Psoas muscle (tissue), 8 donors: ENCODE results near the gene ACACA. TPM values are rescaled to one million over a fixed set of nuclear protein-coding genes. Genes with fewer than 3 reads are reported as not detected.

Source experiments
- ATAC-seq, 4 donors: fragments of 200-7000 bp; cut with Tn5 transposase; one replicate each; pipeline ENCODE4 v1.9.1; 2020; ENCODE audit warnings: moderate library complexity in 3 of 4, mild to moderate bottlenecking in 2 of 4
- DNase-seq, 2 donors: peaks; one replicate each; pipeline ENCODE4 v3.0.0-alpha.2; 2020
- H3K27ac ChIP-seq: fragments of 200-600 bp; one replicate; pipeline ENCODE4 v1.8.0; 2022
- H3K27me3 ChIP-seq, 3 donors: fragments of 200-600 bp in 1 of 3; one replicate each; pipeline versions ENCODE4 v1.6.1 to v1.8.0; 2013 to 2022; ENCODE audit warnings: low read length in 2 of 3, mild to moderate bottlenecking in 2 of 3, moderate library complexity in 1 of 3; ENCODE audit not compliant: insufficient read depth in 3 of 3
- H3K36me3 ChIP-seq, 2 donors: fragments of 200-600 bp in 1 of 2; one replicate each; pipeline versions ENCODE4 v1.6.1 to v1.8.0; 2013 to 2022; ENCODE audit warnings: low read depth in 1 of 2, mild to moderate bottlenecking in 1 of 2, moderate library complexity in 1 of 2; ENCODE audit not compliant: insufficient read depth in 1 of 2
- H3K4me1 ChIP-seq: fragments of 200-600 bp; one replicate; pipeline ENCODE4 v1.8.0; 2022
- H3K4me3 ChIP-seq: fragments of 200-600 bp; one replicate; pipeline ENCODE4 v1.8.0; 2022; ENCODE audit warnings: mild to moderate bottlenecking
- H3K9me3 ChIP-seq: fragments of 200-600 bp; one replicate; pipeline ENCODE4 v1.8.0; 2022
- WGBS, 3 donors: extraction: QIAGEN DNeasy Blood & Tissue Kit; methylation state at CpG; one replicate each; pipeline versions ENCODE4 v1.1.6 to v1.1.7; 2013; 5-methylcytosine and 5-hydroxymethylcytosine counted together
- intact Hi-C, 2 donors: fragments of 100-400 bp; cut with DNase I; formaldehyde crosslinking; loops; one replicate each; pipeline versions ENCODE4 v1.11.0 to v1.14.2; 2022
- polyA plus RNA-seq, 3 donors: library from polyadenylated mRNA; stranded (reverse); fragments of 200-250 nt; gene quantifications; one replicate each; pipeline ENCODE4 v1.2.3, GENCODE V29; 2013
- total RNA-seq, 4 donors: library from RNA; stranded (reverse); fragmentation: NEBNext Ultra II Directional in 2 of 4; extraction: Animal tissue kit (Norgen Biotek cat#: 25700) in 2 of 4; gene quantifications; one replicate each; pipeline versions ENCODE4 v1.2.1 to v1.2.4, GENCODE V29; 2021 to 2023
- TF ChIP-seq, protein P1 (sequence below): fragments of 200-600 bp; IDR thresholded peaks from one replicate; pipeline ENCODE4 v1.8.0; 2022; ENCODE audit warnings: antibody characterized with exemption
- donor health status: healthy with polysubstance abuse.
- donor health status: DM: no; HTN: no; CAD: no; lungs with moderate emphysema.
- donor health status: Bipolar disorder and iron deficiency.
- donor health status: healthy.
- donor health status: DM: yes; HTN: yes; CAD: no.
- donor health status: DM: no; HTN: no; CAD: no.
- donor health status: DM: no; HTN: no; CAD: no.
- donor health status: DM: yes; HTN: yes; CAD: no.

ACACA gene
- total and polyA plus RNA-seq, 7 donors, result 7.2 to 42.6 (median 21.5) TPM

DNA sequence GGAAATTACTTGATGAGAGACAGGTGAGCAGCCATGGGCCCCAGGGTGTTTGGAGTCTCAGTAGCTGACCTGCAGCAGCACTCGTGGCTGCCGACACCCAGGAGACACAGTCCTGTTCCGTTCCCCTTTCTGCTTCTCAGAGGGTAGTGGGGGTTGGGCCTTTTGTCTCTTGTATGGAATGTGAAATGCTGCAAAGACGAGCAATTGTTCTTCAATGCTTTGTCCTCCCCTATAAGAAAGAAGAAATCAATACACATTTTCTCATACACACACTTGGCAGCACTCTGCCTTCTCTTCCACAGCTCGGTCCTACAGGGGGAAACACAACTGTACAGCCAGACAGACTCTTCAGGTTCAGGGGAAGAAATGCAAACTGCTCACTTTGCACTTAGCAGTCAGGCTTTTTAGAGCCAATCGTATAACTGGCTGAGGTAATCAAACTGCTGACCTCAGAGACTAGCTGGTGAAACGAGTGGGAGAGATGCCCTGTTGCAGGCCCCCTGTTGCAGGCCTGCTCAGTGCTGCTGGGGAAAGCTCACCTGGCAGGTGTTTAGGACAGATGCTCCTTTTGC, 361.2 kb downstream of the ACACA start:
- H3K27ac ChIP-seq, result no peak overlapping the region
- intact Hi-C loops, result loop anchor here in 1 of 2 donors (5.0 to 10.0 kb wide), 2 partner anchors 91 to 413 kb away; no protein-coding TSS in a partner anchor
- no peak for ATAC-seq
- no peaks in the 10 kb centered on the region for H3K4me1 ChIP-seq
- WGBS, 3 donors, result 73 to 81% (median 77%) methylated on average over 7 of the region's 7 CpGs
- TF ChIP-seq, protein P1, sequence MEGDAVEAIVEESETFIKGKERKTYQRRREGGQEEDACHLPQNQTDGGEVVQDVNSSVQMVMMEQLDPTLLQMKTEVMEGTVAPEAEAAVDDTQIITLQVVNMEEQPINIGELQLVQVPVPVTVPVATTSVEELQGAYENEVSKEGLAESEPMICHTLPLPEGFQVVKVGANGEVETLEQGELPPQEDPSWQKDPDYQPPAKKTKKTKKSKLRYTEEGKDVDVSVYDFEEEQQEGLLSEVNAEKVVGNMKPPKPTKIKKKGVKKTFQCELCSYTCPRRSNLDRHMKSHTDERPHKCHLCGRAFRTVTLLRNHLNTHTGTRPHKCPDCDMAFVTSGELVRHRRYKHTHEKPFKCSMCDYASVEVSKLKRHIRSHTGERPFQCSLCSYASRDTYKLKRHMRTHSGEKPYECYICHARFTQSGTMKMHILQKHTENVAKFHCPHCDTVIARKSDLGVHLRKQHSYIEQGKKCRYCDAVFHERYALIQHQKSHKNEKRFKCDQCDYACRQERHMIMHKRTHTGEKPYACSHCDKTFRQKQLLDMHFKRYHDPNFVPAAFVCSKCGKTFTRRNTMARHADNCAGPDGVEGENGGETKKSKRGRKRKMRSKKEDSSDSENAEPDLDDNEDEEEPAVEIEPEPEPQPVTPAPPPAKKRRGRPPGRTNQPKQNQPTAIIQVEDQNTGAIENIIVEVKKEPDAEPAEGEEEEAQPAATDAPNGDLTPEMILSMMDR, result no peak
- peaks cover 0 to 10% of the 10 kb centered on the region in 2 donors for H3K36me3 ChIP-seq
- no peak overlapping the region for H3K4me3 ChIP-seq
- no peaks in the 10 kb centered on the region for H3K9me3 ChIP-seq
- DNase-seq, result no peak
- H3K27me3 ChIP-seq, result no peaks in the 10 kb centered on the region

DNA sequence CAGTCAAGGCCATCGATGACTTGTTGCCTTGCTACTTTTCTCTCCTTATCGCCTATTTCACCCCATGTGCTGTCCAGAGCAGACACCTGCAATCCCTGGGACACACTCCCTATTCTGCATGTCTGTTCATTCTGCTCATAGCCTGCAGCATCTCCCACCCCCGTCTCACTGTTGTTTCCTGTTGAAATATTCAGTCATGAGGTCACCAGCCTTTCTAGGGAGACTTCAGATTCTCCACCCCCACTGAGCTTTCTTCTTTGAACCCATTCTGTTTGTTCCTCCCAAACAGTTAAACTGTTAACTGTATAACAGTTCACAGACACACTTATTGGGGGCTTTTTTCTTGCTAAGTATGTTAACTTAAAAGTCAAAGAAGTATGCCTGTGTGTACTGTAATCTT, 363.4 kb downstream of the ACACA start:
- TF ChIP-seq, protein P1, result no peak
- no peak overlapping the region for H3K27ac ChIP-seq
- 92 to 95% (median 93%) methylated on average over 3 of the region's 3 CpGs for WGBS, 3 donors
- ATAC-seq, result no peak
- no peak overlapping the region for H3K4me3 ChIP-seq
- no peak for DNase-seq
- H3K36me3 ChIP-seq, result peaks cover 0 to 6% of the 10 kb centered on the region in 2 donors
- H3K4me1 ChIP-seq, result no peaks in the 10 kb centered on the region
- no peaks in the 10 kb centered on the region for H3K9me3 ChIP-seq
- H3K27me3 ChIP-seq, result no peaks in the 10 kb centered on the region
- intact Hi-C loops, result loop anchor here in 1 of 2 donors (10.0 kb wide), 1 partner anchor 88 kb away; no protein-coding TSS in a partner anchor

DNA sequence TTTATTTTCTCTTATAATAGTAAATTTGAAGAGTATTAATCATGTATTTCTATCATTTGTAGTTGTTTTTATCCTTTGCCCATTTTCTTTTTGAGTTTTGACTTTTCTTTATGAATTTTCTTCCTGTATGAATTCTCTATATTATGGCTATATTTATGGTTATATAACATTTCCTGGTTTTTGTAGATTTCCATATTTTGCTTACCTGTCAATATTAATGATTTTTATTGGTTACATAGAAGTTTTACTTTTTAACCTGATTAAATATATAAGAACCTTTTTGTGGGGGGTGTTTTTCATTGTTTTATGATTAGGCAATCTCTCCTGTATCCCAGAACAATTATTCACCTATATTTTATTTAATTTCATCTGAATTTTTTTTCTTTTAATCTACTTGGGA, 364.7 kb downstream of the ACACA start:
- no peak overlapping the region for H3K4me3 ChIP-seq
- ATAC-seq (no peak), DNase-seq (no peak)
- no peak overlapping the region for H3K27ac ChIP-seq
- H3K36me3 ChIP-seq, result peaks cover 0 to 6% of the 10 kb centered on the region in 2 donors
- intact Hi-C loops, result loop anchor here in 1 of 2 donors (10.0 kb wide), 1 partner anchor 87 kb away; no protein-coding TSS in a partner anchor
- H3K27me3 ChIP-seq, result no peaks in the 10 kb centered on the region
- no peaks in the 10 kb centered on the region for H3K9me3 ChIP-seq
- H3K4me1 ChIP-seq, result no peaks in the 10 kb centered on the region
- TF ChIP-seq, protein P1, result no peak

DNA sequence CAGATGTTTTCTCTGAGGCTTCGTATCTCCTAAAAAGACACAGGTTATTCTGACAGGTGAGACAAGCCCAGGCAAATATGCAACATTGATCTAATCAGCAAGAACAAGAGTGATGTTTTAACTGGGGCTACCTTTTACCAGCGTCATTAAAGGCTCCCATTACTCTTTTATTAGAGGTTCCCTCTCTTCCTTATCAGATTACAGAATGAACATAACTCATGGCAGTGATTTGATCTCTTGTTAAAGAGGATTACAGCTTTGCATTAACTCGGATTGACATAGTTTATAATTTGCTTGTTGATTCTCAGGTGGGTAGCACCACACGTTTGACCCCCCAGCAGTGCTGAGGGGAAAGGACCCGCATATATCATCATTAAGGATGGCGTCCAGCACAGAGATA, 367.4 kb downstream of the ACACA start:
- TF ChIP-seq, protein P1, result no peak
- intact Hi-C loops, result no loop called here
- Histone ChIP-seq H3K27me3 (no peaks in the 10 kb centered on the region), H3K4me3 (no peak overlapping the region), H3K36me3 (peaks cover 0 to 6% of the 10 kb centered on the region in 2 donors), H3K27ac (no peak overlapping the region), H3K4me1 (no peaks in the 10 kb centered on the region), H3K9me3 (no peaks in the 10 kb centered on the region)
- no peak for ATAC-seq
- WGBS, 3 donors, result 57 to 69% (median 65%) methylated on average over 6 of the region's 6 CpGs
- no peak for DNase-seq

DNA sequence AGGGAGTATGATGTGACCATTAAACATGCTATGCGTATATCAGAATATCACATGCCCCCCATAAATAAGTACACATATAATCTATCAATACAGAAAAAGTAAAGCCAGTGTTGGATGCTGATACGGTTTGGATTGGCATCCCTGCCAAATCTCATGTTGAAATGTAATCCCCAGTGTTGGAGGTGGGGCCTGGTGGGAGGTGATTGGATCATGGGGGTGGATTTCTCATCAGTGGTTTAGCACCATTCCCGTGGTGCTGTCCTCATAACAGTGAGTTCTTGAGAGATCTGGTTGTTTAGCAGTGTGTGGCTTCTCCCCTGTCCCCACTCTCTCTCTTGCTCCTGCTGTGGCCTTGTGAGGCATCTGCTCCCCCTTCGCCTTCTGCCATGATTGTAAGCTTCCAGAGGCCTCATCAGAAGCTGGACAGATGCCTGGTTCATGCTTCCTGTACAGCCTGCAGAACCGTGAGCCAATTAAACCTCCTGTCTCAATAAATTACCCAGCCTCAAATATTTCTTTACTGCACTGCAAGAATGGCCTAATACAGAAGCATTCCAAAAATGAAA, 369.0 kb downstream of the ACACA start:
- TF ChIP-seq, protein P1, result no peak
- no peak for ATAC-seq
- 69 to 79% (median 78%) methylated on average over 5 of the region's 5 CpGs for WGBS, 3 donors
- H3K9me3 ChIP-seq, result no peaks in the 10 kb centered on the region
- no peaks in the 10 kb centered on the region for H3K36me3 ChIP-seq
- intact Hi-C loops, result no loop called here
- H3K27ac ChIP-seq, result no peak overlapping the region
- H3K4me1 ChIP-seq, result no peaks in the 10 kb centered on the region
- H3K27me3 ChIP-seq, result no peaks in the 10 kb centered on the region
- no peak for DNase-seq
- no peak overlapping the region for H3K4me3 ChIP-seq
